HG03139 (cell line): Measurements from ENCODE around the gene KERA.

Experiments
- ATAC-seq: cut with Tn5 transposase; IDR thresholded peaks from one replicate; pipeline ENCODE4 v1.9.1; 2021; ENCODE audit not compliant: unreplicated experiment

KERA gene

DNA sequence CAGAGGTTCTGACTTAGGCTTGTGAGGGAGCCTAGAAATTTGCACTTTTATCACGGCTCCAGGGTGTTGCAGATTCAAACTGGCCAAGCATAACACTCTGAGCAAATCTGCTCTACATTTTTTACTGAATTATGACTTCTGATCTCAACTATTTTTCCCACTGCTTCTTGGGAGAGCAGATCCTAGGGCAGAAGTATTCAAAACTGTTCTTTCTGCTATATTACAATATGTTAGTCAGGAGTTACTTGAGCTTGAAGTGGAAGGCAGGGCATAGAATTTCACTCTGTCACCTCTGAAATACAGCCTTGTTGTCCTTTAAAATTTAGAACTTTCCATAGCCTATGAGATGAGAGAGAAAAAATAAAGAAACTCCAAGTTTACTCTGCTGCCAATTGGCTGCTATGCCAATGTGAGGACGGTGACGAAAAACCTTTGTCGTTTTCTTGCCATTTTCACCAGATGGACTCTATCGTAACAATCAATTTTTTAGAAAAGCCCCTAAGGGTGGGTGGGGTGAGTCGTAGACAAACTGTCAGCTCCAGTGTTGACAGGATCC lies 16.4 kb upstream of the KERA start:
- ATAC-seq = no peak

DNA sequence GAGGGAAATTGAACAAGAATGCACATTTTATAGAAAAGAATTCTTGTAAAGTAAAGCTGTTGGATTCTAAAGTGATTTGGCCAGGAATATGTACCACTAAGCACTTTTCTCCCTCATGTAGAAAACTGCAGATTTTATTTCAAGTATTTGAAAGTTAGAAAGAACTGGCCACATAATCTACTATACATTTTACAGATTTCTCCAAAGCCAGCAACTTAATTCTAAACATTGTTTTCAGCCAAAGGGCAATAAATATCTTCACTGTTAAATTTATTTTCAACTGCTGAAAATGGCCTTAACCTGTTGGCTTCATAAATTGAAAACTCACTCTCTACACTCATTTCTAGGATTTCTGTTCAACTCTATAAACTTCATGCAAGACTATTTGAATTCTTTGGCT lies 15.6 kb upstream of the KERA start:
- ATAC-seq = no peak

GRCh38 chr12:91072931-91073330 lies 15.1 kb upstream of the KERA start:
- ATAC-seq = no peak

DNA sequence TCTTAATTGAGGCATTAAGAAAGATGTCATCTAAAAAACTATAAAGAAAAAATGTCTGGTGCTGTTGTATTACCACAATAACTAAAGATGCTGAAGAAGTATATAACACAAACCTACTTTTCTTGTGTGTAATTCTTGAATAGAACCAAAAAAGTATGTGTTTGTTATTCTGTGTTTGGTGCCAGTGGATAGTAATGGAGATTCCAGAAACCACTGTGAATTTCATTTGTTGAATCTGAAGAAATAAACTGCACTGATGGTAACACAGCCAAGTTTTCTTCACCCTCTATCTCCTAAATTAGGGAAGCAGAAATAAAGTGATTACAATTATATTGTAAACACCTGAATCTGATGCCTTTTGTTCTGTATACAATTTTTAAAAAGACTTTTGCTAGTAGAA lies 13.1 kb upstream of the KERA start:
- ATAC-seq = no peak

DNA sequence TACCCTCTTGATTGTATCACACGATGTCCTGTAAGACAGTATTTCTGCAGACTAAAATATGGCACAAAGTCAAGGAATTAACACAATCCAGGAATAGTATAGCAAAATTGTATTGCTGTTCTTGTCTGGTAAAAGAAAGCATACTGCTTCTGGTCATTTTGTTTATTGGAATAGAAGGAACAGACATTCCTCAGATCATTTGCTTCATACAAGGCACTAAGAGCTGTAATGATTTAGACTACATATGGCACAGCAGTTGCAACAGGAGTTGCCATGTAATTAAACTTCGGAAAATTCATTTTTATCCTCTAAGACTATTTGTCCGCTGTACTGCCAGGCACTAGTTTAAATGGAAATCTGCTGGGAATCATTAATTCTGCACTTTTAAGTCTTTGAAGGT lies 7.6 kb upstream of the KERA start:
- no peak for ATAC-seq

GRCh38 chr12:91064640-91065039 lies 6.8 kb upstream of the KERA start:
- no peak for ATAC-seq

DNA sequence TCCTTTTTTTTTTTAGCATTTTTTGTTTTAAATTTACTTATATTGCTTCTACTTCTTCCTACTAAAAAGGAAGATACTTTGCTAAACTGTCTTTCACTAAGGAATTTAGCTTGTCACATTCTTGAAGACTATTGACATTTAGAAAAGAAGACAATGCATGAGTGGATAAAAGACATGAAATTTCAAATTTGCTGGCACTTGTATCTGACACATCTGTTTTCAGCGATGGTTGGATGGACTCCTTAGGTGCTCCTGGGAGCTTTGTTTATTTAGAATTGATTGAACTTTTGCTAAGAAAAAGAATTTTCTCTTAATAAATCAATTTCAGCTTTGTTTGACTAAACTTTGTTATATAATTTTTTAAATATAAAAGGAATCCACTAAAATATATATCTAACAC lies 3.3 kb upstream of the KERA start:
- ATAC-seq = no peak

- no peak for ATAC-seq
These were observed 1.4 kb upstream of the KERA start for GRCh38 chr12:91059211-91059610.

GRCh38 chr12:91058786-91059185 lies 962 bp upstream of the KERA start:
- no peak for ATAC-seq

DNA sequence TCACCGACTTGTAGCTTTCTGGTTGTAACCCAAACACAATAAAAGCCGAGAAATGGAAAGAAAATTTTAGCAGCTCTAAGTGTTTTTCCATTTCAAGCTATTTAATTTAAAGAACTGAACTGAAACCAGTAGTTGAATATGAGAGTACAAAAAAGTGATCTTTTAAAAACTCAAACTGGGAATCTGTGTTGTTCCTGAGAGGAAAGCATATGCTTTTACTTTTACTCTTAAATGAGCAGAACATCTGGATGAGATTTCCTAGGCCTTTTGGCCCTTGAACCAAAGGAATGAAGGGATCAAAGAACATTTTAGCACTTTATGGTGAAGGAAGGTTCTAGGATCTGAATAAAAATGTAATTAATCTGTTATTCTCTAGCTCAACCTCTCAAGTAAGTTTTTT lies 1.3 kb downstream of the KERA start:
- no peak for ATAC-seq

- no peak for ATAC-seq
These were observed 1.8 kb downstream of the KERA start for GRCh38 chr12:91055976-91056375.

DNA sequence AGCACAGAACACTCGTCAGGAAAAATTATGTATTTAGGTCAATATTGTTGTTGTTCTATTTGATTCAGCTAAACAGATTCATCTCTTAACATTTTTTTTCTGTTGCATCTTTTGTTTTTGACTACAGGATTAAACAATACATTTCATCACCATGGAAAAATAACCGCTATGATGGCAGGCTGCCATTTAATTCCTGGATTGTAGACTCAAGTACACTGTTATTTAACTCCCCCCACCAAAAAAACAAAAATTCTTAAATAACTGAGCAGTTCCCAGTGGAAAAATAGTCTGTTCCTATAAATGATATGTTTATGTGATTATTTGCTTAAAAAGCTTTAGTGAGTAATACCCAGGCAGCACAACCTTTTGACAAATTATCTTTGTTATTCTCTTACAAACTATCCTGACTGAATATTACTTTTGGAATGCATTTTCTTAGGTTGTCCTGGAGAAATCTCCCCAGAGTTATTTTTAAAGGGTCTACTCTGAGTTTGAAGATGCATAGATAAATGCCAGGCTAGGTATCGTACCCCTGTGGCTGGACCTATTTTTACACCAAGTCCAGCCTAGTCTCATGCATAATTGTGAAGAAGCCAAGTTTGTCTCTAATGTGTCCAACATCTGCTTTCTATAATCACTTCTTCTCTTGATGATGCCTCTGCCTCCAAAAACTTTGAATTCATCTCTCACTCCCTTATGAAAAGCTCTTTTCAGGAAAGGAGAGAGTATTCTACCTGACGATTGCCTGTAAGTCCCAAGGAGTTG lies 3.7 kb downstream of the KERA start:
- no peak for ATAC-seq

GRCh38 chr12:91052026-91052425 lies 5.8 kb downstream of the KERA start:
- ATAC-seq = no peak

GRCh38 chr12:91044586-91044985 lies 13.2 kb downstream of the KERA start:
- ATAC-seq = no peak

DNA sequence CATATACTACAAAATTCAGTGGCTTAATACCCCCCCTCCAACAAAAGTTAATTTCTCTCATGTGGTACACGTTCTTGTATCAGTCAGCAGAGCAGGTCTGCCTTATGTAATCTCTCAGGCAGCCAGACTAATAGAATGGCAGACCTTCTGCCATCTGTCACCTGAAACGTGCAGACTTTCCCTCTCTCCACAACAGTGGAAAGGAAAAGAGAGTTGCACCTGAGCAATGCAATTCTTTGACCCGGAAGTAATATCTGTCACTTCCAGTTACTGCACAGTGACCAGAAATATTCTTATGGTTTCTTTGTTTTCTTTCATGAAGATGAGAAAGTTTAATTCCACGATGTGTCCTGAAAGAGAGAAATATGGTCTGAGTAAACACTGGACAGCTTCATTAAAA lies 14.4 kb downstream of the KERA start:
- ATAC-seq = no peak

- ATAC-seq = no peak
These were observed 17.6 kb downstream of the KERA start for GRCh38 chr12:91040096-91040755.

GRCh38 chr12:91037276-91037675 lies 20.5 kb downstream of the KERA start:
- no peak for ATAC-seq

- ATAC-seq = no peak
These were observed 24.6 kb downstream of the KERA start for GRCh38 chr12:91033251-91033650.

DNA sequence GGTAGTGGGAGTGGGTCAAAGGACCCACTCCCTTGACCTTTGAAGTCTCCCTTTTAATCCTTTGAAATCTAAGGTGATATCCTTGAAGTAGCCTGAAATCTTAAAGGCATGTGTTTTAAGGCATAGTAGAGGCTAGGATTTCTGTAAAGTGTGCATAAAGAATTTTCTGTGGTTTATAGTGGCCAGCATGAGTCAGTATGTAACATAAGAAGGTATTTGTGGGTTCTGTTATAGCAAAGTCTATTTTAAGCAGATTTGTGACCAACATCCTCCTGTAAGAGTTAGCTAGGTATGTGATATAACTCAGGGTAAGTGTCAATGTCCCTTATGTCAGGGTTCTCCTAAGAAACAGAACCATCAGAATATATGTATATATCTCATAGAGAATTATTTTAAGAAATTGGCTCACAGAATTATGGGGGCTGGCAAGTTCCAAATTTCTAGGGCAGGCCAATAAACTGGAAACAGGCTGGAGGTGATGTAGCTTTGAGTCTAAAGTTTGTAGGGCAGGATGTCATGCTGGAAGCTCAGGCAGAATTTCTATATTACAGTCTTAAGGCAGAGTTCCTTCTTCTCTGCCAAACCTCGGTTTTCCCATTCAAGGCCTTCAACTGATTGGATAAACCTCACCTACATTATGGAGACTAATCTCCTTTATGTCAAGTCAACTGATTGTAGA lies 34.4 kb downstream of the KERA start:
- ATAC-seq = no peak

- no peak for ATAC-seq
These were observed 36.7 kb downstream of the KERA start for GRCh38 chr12:91021076-91021475.

- no peak for ATAC-seq
These were observed 38.4 kb downstream of the KERA start for GRCh38 chr12:91019455-91019854.
